NCI-H146 (cell line): ENCODE measurements around the gene ZNF775.

Source experiments
- DNase-seq: peaks from one replicate; lab custom pipeline; 2025; lab: John Stamatoyannopoulos, UW

The ZNF775 gene

DNA sequence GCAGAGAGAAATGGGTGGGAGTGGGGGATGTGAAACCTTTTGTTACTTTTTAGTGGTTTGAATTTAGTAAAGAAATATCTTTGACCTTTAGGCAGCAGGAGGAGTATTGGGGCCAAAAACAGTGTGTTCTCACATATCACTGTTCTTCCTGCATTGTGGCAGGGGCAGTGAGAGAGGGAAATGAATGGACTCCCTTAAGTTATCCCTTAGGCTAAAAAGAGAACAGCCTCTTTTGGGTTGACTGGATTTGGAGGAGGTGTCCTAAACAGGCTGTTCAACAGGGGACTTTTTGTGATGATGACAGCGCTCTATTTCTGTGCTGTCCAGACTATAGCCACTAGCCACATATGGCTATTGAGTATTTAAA lies 22.3 kb downstream of the ZNF775 start:
- no peak for DNase-seq

DNA sequence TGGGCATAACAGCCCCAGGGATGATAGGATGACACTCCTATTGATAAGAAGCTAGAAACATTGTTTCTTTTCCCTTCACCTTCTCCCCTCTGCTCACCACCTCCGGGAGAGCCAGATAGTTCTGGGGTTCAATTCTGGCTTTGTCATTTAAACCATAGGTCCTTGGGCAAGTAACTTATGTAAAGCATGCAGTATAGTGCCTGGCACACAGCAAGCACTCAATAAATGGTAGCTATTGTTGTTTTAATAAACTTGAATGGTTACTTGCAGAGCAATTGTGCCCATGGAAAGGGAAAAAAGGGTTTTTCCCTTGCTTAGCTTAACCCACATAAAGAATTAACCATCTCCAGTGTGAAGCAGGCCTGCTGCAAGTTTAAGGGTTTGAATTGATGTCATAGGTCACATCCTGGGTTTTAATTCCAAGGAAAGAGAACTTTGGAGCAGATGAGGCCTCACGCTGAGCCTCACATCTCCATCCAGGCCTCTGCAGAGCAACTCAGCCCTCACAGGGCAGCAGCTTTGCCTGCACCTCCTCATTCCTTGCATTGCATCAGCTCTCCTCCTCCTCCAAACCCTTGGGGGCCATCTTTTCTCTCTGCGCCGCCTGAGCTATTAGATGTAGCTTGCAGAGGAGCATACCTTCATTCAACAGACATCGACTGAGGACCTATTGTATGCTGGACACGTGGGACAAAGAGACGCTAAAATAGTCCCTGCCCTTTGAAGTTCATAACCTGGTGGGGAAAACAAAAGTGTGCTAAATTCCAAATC lies 22.9 kb downstream of the ZNF775 start:
- DNase-seq, result no peak

DNA sequence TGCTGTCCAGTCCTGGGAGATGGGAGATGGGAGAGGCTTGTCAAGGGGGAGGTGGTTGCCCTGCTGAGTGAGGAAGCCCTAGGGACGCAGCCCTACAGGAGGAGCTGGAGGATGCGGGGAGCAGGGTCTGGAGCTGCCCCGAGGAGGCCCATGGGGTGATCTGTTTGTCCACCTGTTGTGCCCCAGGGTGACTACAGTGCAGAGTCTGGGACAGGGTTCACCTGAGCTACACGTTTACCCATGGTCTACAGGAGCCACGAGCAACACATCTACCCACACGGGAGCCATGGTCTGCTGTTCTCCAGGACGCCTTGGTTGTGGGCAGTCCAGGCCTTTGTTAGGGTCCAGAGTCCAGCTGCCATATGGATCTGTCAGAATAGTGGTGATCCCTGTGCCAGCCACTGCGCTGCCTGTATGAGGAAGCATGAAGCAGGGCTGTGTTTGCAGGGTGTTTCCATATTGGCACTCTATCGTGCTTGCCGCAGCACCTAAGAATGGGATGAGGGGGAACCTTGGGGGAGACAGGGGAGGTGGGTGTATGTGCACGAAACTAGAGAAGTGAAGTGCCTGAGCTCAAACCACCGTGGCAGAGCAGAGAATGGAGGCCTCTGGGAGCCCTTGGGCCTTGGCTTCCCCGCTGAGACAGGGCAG lies 23.7 kb downstream of the ZNF775 start:
- DNase-seq, result no peak

DNA sequence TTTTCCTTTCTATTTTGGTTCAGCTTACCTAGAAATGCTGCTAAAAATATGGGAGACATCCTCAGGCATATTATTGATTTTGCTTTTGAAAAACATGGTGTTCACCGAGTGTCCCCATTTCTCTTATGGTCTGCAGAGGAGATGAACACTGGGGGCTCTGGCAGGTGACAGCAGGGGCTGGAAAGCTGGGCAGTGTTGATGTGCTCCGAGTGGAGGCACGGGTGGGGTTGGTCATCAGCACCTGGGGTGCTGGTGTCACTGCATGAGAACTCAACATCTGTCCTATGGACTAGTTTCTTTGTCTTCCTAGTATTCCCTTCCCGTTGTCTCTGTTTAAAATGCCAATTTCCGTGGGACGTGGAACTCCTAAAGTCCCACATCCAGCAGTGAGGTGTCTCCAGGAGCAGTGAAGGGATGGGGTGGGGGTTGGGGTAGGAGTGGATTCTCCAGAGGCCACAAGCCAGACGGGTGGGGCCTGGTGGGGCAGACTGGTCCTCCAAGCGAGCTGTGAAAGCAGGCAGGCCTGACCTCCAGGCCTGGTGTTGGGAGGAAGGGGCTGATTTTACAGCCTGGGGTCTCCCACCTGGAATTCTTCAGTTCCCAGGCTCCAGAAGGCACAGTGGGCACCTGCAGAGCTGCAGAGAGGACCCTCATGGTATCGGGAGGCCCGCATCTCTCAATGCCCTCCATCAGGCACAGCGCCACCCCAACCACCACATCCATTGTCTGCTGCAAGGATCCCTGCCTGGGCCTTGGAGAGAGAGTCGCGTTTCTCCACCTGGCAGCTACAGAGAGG lies 24.4 kb downstream of the ZNF775 start:
- DNase-seq, result no peak

DNA sequence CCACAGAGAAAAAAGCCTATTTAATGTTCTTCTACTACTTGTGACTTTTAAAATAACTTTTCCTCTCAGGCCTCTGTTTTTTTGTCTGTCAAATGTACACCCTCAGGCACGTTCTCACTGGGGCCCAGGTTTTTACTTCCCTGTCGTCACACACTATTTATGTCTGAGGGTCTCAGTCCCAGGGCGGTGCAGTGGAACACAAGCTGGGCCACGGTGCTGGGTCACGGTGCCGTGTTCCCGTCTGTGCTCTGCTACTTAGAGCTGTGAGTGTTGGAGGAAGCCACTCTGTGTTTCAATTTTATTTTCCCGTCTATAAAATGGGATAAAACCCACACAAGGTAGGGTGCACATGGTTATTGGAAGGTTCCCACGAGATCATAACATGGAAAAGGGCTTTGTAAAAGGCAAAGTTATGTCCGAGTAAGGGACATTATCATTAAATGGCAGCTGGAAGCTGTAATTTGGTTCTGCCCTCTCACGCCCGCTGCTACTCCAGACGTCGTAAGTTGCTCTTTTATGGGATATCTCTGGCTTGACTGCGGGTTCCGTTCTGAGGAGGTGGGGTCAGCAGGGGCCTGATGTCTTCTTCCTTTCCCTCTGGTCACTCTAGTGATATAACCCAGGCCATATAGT lies 25.2 kb downstream of the ZNF775 start:
- peak; percentile 68 for DNase-seq

DNA sequence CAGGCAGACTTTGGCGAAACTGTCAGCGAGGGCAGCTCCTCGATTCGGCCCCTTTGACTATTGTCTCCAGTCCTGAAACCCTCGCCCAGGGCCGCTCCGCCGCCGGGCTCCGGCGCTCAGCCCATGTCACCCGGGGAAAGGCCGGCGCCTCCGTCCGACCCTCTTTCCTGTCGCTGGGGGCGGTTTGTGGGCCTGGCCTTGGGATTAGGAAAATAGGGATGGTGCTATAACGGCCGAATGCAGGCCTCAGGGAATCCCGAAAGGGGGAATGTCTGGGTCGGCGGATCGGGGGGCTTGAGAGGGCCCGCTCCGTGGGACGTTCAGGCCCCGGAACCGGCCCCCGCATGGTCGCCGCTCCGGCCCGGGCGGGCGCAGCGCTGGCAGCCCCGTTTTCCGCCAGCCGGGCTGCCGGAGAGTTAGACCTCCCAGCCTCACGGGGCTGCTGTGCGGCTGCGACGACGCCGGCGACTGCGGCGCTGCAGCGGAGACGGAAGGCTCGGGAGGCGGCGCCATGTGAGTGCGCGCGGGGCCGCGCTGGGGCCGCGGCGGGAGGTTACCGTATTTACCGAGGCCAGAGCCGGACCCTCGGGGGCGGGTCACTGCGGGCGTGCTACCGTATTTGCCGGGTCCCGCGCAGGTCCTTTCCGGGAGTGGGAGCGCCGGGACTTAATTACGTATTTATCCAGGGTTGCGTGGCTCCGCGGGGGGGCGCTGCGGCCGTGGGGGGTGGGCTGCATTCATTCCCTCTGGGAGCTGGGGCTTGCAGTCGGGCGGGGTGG lies 25.9 kb downstream of the ZNF775 start:
- peak; percentile 84 for DNase-seq

DNA sequence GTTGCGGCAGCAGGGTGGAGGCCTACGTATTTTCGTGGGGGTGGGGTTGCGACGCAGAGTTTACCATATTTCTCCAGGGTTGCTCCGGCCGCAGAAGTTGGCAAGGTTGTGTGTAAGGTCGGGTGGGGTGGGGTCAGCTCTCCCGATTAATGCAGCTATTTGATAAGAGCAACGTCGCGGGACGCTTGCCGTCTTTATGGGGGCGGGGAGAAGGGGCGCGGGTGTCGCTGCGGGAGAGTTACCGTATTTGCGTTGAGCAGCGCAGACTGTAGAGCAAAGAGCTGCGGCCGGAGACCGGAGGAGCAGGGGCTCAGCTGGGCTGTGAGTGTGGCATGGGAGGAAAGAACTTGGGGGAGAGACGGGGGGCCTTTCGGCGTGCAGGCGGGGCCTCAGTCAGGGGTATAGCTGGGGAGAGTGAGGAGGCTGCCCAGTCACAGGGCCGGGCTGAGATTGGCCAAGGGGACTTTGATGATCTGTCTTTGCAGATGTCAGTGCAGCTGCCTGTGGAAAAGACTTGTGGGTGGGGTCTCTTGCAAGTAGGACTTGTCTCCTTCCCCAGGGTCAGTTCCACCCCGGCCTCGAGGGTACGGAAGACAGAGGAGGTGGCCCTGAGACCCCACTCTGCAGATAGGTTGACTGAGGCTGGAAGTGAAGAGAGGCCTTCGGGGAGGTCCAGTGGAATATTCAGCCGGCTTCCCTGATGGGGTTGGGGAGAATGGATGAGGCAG lies 26.6 kb downstream of the ZNF775 start:
- no peak for DNase-seq

DNA sequence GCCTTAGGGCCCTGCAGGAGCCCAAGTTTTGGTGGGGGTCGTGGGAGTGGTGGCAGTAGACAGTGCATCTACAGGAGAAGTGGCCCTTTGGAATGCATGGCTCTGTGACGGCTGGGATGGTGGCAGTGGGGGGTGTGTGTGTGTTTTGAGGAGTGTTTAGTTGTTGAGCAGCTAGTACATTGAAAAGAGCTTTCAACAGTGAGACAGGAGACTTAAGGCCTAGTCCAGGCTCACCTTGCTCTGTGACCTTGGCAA lies 27.1 kb downstream of the ZNF775 start:
- no peak for DNase-seq

DNA sequence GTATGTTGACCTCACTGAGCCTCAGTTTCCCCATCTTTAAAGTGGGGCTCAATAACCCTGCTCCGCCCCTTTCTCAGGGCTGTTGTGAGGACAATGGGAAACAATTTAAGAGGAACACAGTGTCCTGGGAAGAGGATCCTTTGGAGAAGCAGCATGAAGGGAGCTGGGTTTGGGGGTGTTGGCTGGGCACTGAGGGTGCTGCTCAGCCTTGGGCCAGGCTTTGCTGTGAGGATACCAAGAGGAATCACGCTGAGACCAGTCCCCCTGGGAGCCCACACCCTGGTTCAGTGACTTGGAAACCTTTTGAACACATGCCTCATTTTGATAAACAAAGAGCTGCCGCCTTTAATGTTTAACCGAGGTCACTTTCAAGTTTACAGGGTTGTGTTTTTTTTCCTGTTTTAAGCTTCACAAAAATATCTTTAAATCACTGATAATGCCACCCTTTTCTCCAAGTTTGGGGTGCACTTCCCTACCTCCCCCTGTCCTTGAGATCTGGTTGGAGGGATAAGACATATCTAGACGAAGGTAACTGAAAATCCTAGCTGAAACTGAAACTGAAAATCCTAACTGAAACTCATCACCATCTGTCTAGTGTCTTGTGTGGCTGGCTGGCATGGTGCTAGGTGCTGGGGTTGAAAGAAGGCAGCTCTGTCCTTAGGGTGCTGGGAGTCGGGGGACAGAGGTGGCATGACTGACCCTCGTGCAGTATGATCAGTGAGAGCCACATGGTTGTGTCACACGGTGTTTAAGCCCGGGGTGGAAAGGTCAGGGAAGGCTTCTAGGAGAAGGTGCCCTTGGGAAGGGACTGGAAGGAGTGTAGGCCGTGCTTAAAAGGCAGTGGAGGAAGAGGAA lies 27.7 kb downstream of the ZNF775 start:
- DNase-seq, result no peak

DNA sequence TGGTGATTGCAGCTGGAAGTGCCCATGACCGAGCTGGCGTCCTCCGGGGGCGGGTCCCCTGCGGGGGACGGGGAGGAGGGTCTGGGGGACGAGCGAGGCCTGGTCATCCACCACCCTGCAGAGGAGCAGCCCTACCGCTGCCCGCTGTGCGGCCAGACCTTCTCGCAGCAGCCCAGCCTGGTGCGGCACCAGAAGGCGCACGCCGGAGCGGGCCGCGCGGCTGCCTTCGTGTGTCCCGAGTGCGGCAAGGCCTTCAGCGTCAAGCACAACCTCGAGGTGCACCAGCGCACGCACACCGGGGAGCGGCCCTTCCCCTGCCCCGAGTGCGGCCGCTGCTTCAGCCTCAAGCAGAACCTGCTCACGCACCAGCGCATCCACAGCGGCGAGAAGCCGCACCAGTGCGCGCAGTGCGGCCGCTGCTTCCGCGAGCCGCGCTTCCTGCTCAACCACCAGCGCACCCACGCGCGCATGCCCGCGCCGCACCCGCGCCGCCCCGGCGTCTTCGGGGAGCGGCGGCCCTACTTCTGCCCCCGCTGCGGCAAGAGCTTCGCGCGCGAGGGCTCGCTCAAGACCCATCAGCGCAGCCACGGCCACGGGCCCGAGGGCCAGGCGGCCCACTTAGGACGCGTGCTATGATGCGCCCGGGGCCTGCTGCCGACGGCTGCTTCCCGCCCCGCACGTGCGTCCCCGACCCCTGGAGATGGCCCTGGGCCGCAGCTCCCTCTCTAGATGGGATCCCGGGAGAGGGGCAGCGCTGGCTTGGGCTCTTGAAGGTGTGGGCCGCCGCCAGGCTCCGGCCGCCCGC lies 28.7 kb downstream of the ZNF775 start:
- no peak for DNase-seq

DNA sequence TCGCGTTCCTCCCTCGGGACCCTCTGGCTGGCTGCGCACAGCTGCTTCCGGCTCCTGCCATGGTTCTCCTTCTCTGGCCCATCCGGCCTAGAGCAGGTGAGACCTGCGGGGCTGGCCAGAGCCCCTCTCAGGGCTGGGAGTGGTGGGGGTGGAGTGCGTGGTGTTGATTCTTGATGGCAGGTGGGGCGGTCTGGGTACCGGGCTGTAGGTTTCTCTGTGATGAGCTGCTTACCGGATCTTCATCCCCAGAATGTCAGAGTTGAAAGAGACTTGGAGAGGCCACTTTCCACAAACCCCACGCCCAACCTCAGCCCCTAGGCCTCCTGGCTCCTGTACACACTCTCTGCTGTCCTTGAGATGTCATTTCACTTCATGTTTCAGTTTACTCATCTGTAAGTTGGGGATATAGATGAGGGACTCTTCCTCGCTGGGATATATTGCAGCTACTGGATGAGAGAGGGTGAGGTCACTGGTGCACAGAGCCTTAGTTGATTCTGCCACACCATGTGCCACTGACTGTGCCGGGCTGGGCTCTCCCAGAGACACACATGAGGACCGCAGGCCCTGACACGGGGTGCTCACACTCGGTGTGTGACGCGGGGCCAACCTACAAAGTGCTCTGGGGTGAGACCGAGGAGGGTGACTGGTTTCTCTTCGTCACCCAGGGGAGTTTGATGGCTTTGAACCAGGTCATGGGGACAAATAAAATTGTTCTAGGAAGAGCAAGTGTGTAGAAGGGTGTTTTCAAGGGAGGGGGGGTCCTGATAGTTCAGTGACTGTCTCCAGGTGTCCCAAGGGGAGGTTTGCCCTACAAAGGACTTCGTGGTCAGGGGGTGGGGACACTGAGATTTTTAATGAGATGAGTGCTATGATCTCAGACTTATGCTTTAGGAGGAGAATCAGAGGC lies 29.5 kb downstream of the ZNF775 start:
- DNase-seq, result no peak

DNA sequence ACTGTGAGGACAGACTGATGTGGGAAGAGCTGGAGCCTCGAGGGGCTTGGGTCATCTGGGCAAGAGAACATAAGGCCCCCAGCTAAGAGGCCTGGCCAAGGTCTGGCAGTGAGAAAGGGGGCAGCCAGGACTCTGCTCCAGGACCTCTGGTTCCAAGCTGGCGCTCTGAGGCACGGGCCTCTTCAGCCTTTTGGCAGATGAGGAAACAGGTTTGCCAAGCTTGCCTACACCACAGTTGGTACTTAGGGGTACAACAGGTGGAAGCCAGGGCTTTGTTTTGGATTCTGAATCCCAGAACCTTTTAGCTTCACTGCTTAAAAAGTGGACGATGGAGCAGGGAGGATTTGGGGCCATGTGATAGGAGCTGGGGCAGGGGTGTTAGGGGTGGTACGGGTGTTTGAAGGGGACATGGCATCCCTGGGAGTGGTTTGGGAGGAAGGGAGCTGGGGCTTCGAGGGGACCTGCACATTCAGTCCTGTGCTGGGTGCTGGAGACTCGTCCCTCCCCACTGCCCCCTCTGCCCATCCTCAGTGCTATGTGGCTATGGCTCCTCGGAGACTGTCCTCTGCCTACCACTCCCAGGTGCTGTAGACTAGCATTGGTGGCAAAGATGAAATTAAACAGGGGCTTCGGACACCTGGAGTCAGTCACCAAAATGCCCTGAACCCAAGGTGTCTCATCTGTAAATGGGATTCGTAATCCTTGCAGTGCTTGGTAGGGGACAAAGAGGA lies 30.3 kb downstream of the ZNF775 start:
- DNase-seq, result no peak

DNA sequence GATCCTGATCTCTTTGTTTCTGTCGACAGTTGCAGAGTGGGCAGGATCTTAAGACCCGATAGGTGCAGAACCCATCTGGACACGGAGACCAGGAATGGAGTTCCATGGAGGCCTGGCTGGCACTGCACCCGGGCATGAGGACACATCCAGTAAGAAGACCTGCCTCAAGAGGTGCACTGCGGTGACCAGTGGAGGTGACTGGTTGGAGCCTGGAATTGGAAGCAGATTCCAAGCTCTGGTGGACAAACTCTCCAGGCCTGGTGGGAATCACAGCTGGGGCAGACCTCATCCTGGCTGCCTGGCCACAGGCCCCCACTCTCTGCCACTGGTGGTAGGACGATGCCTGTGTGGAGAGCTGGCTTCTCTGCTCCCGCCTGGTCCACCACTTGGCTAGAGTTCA lies 31.0 kb downstream of the ZNF775 start:
- no peak for DNase-seq

DNA sequence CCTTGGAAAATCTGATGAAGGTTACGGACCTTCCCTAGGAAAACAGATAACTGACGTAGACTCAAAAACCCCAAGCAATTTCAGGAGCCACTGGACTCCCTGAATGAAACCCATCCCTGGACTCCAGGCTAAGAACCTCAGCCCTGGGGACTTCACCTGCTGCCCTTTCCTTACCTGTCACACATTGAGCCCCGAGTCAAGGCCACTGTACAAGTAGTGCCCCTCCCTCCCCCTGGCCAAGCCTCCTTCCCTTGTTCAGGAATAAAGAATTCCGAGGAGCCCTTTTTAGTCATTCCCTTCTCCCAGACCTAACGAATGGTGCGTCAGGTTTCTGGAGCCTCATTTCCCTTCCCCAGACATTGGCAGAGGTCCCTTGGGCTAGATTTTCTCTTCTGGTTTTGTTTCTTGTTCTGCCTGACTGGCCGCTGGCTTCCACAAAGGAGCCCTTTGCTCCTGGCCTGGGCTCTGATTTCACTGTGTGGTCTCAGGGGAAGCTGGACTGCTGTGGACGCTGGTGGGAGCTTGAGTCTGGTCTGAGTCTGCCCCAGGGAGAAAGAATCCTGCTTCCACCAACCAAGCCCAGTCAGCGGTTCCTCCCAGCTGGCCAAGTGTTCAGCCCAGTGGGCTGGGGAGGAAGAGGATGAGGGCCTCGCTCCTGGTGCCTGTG lies 31.7 kb downstream of the ZNF775 start:
- DNase-seq, result no peak

DNA sequence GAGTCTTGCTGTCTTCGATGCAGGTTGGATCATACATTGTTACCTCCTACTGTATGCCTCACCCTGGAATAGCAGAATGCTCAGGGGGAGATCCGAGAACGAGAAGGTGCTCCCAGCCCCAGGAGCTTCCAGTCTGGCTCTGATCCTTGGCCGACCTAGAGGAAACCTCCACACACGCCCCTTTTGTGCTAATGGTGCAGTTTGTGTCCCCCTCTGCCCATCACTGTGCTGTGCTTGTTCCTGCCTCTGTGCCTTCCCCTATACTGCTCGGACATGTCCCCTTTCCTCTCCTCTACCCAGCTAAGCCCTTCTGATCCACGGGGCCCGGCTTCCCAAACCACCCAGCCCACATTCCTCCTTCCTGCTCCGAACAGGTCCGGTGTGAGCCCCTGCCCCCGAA lies 32.5 kb downstream of the ZNF775 start:
- no peak for DNase-seq

DNA sequence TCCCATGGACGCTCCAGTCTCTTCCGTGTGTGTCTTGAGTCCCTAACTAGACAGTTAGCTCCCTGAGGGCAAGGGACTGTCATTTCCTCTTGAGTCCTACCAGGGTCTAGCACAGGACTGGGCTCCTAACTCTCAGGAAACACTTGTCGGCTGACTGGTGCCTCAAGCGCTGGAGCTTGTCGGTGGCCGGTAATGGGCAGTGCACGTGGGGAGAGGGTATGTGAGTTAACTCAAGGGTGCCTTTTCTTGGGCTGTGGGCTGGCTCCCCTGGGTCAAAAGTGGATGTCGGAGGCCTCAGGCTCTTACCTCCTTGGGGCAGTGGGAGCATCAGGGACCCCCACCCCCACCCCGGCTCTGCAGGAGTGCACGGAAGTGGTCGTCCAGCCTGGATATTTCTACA lies 32.9 kb downstream of the ZNF775 start:
- DNase-seq, result no peak
